Measurements from ENCODE around the gene FBLIM1. TPM values are rescaled to one million over a fixed set of nuclear protein-coding genes. Genes with fewer than 3 reads are reported as not detected.

Gene FBLIM1
- total and polyA plus RNA-seq, 2 donors from 2014 or later = 16.6 to 89.3 TPM

DNA sequence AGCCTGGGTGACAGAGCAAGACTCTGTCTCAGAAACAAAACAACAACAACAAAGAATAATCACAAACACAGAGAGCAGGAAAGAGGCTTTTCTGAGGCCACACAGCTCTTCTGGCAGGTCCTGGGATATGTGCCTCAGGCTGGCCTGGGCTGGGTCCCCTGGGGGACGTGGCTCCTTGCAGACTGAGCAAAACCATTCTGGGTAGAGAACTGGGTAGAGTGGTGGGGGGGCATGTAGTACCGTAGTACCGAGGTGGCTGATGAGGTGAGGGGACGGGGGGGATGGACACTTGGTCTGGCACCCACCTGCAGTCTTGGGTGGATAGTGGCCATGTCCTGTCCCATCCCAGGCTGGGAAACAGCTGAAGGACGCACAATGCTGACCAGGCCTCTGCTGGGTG is 10.3 kb upstream of the FBLIM1 start:
- Histone ChIP-seq H3K4me3 (ENCODE audit: low read length in 3 of 3) (no peak overlapping the region), H3K9ac (ENCODE audit: low read length in 3 of 3) (no peak overlapping the region), H3K9me3 (ENCODE audit: control insufficient read depth in 2 of 3, insufficient read depth in 1 of 3, low read length in 3 of 3) (no peaks in the 10 kb centered on the region), H3K27ac (ENCODE audit: low read depth in 2 of 2, low read length in 2 of 2) (no peak overlapping the region), H3K27me3 (ENCODE audit: control insufficient read depth, insufficient read depth, low read length) (no peaks in the 10 kb centered on the region), H3K36me3 (ENCODE audit: control insufficient read depth in 2 of 3, insufficient read depth in 3 of 3, low read length in 3 of 3) (no peaks in the 10 kb centered on the region), H3K4me1 (ENCODE audit: control insufficient read depth in 2 of 3, insufficient read depth in 2 of 3, low read depth in 1 of 3, low read length in 3 of 3) (peaks cover 0 to 15% (median 0%) of the 10 kb centered on the region in 3 donors)
- FAIRE-seq (no peak), DNase-seq (peak in 1 of 5 donors; percentile 61)
- intact Hi-C loops (cut with DNase I) = no loop called here
- TF ChIP-seq, protein P1, sequence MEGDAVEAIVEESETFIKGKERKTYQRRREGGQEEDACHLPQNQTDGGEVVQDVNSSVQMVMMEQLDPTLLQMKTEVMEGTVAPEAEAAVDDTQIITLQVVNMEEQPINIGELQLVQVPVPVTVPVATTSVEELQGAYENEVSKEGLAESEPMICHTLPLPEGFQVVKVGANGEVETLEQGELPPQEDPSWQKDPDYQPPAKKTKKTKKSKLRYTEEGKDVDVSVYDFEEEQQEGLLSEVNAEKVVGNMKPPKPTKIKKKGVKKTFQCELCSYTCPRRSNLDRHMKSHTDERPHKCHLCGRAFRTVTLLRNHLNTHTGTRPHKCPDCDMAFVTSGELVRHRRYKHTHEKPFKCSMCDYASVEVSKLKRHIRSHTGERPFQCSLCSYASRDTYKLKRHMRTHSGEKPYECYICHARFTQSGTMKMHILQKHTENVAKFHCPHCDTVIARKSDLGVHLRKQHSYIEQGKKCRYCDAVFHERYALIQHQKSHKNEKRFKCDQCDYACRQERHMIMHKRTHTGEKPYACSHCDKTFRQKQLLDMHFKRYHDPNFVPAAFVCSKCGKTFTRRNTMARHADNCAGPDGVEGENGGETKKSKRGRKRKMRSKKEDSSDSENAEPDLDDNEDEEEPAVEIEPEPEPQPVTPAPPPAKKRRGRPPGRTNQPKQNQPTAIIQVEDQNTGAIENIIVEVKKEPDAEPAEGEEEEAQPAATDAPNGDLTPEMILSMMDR (IDR thresholded peaks at IDR 0.05; ENCODE audit: borderline replicate concordance, extremely low read depth, insufficient read depth) = no peak

DNA sequence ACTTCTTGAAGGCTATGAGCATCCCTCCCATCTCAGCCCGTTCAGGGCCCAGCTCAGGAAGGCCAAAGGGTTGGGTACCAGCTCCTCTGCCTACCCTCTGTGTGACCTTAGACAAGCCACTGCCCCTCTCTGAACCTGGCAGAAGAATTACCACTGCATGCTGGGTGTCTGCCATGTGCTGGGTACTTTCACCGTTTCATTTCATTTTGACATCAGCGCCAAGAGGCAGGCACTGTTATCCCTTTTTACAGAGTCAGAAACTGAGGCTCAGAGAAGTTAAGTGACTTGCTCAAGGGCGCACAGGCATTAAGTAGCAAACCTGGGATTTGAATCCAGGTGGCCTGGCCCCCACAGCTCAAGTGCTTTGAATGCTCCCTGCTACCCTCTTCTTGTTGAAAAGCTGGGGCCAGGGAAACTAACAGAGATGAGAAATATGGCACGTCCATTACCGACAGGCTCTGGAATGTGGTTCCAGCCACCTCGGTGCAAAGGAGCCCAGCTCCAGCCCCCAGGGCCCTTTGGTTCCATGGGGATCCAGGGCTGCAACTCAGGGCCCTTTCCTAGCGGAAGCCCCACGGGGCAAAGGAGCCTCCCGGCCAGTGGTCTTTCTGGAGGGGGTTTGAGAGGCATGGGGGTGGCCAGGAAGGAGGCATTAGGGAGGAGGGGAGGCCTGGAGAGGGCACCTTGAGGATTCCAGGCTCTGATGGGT is 9.8 kb upstream of the FBLIM1 start:
- no peak overlapping the region for H3K4me3 ChIP-seq (ENCODE audit: low read length in 3 of 3)
- H3K9ac ChIP-seq (ENCODE audit: low read length in 3 of 3) = no peak overlapping the region
- no peak for DNase-seq
- H3K27ac ChIP-seq (ENCODE audit: low read depth in 2 of 2, low read length in 2 of 2) = no peak overlapping the region
- intact Hi-C loops (cut with DNase I) = no loop called here
- H3K36me3 ChIP-seq (ENCODE audit: control insufficient read depth in 2 of 3, insufficient read depth in 3 of 3, low read length in 3 of 3) = no peaks in the 10 kb centered on the region
- FAIRE-seq = no peak
- H3K4me1 ChIP-seq (ENCODE audit: control insufficient read depth in 2 of 3, insufficient read depth in 2 of 3, low read depth in 1 of 3, low read length in 3 of 3) = peaks cover 0 to 15% (median 0%) of the 10 kb centered on the region in 3 donors
- no peaks in the 10 kb centered on the region for H3K9me3 ChIP-seq (ENCODE audit: control insufficient read depth in 2 of 3, insufficient read depth in 1 of 3, low read length in 3 of 3)
- TF ChIP-seq, protein P1 (IDR thresholded peaks at IDR 0.05; ENCODE audit: borderline replicate concordance, extremely low read depth, insufficient read depth) = no peak
- H3K27me3 ChIP-seq (ENCODE audit: control insufficient read depth, insufficient read depth, low read length) = no peaks in the 10 kb centered on the region

DNA sequence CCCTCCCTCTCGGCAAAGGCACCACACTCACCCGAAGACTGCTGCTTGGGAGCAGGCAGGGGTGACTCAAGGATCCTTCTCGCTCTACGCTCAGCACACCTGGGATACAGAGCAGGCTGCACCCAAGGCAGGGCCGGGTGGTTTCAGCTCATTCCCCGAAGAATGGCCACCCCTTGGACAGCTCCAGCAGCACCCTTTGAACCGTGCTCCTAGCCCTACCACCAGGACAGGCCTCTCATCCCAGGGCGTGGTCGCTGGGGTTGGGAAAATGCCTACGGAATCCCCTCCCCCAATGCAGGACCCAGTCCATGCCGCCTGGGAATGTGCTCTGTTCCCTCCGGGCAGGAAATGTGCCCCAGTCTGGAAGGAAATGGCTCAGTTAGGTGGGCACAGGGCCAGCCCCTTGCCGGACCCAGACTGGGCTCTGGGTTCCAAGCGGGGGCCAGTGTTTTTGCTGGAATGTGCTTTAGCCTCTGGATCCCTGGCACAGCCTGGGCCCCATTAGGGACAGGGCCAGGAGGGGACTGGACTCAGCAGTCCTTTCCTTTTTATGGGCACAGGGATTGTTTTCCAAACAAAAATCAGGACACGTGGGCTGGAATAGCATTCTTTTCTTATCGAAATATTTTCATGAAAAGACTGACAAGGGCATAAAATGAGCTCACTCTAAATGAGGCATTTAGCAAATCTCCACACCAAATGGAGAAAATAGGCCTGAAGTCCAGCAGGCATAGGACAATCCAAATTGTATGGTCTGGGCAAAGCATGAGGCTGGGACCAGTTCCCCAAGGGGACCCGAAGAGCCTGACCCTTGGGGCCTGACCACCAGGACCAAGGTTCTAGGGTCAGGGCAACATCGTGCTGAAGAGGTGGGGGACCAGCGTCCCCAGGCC is 8.9 kb upstream of the FBLIM1 start:
- no peak overlapping the region for H3K27ac ChIP-seq (ENCODE audit: low read depth in 2 of 2, low read length in 2 of 2)
- intact Hi-C loops (cut with DNase I) = no loop called here
- H3K4me1 ChIP-seq (ENCODE audit: control insufficient read depth in 2 of 3, insufficient read depth in 2 of 3, low read depth in 1 of 3, low read length in 3 of 3) = peaks cover 0 to 15% (median 0%) of the 10 kb centered on the region in 3 donors
- H3K27me3 ChIP-seq (ENCODE audit: control insufficient read depth, insufficient read depth, low read length) = no peaks in the 10 kb centered on the region
- H3K36me3 ChIP-seq (ENCODE audit: control insufficient read depth in 2 of 3, insufficient read depth in 3 of 3, low read length in 3 of 3) = no peaks in the 10 kb centered on the region
- DNase-seq (peak in 1 of 5 donors; percentile 89), FAIRE-seq (no peak)
- H3K9me3 ChIP-seq (ENCODE audit: control insufficient read depth in 2 of 3, insufficient read depth in 1 of 3, low read length in 3 of 3) = no peaks in the 10 kb centered on the region
- no peak overlapping the region for H3K4me3 ChIP-seq (ENCODE audit: low read length in 3 of 3)
- TF ChIP-seq, protein P1 (IDR thresholded peaks at IDR 0.05; ENCODE audit: borderline replicate concordance, extremely low read depth, insufficient read depth) = no peak
- H3K9ac ChIP-seq (ENCODE audit: low read length in 3 of 3) = no peak overlapping the region

Measured in kidney (tissue), 14 donors.